Pancreas (tissue), 10 donors: ENCODE results near the gene CARS1. TPM values are rescaled to one million over a fixed set of nuclear protein-coding genes. Genes with fewer than 3 reads are reported as not detected.

Source experiments
- ATAC-seq, 4 donors: fragments of 200-7000 bp; cut with Tn5 transposase; one replicate each; pipeline versions ENCODE4 v1.8.0 to v1.9.1; 2020; ENCODE audit warnings: mild to moderate bottlenecking in 4 of 4, moderate library complexity in 4 of 4
- DNase-seq, 6 donors: peaks; one replicate each; pipeline ENCODE4 v3.0.0-alpha.2; 2020
- FAIRE-seq: peaks from 2 replicates; lab custom pipeline; 2012; peaks lifted over from hg19 to GRCh38; lab: Jason Lieb, UNC
- H3K27ac ChIP-seq, 4 donors: fragments of 200-600 bp; sonication (generic); 1 replicate in 3 of 4; 2 replicates in 1 of 4; pipeline versions ENCODE4 v1.5.0 to v1.8.0; 2020
- H3K27me3 ChIP-seq, 4 donors: fragments of 200-600 bp; one replicate each; pipeline ENCODE4 v1.8.0; 2021
- H3K36me3 ChIP-seq, 3 donors: fragments of 200-600 bp; sonication (generic) in 1 of 3; one replicate each; pipeline versions ENCODE4 v1.5.0 to v1.8.0; 2020 to 2021
- H3K4me1 ChIP-seq, 3 donors: fragments of 200-600 bp; one replicate each; pipeline ENCODE4 v1.8.0; 2021
- H3K4me3 ChIP-seq, 4 donors: fragments of 200-600 bp; sonication (generic) in 2 of 4; one replicate each; pipeline versions ENCODE4 v1.5.0 to v1.8.0; 2020 to 2021
- H3K9me3 ChIP-seq, 4 donors: fragments of 200-600 bp; one replicate each; pipeline ENCODE4 v1.8.0; 2021
- WGBS, 2 donors: extraction: QIAGEN DNeasy Blood & Tissue Kit; methylation state at CpG; one replicate each; pipeline ENCODE4 v1.1.7; 2013; 5-methylcytosine and 5-hydroxymethylcytosine counted together
- intact Hi-C, 3 donors: fragments of 100-400 bp; cut with DNase I; formaldehyde crosslinking; loops; one replicate each; pipeline versions ENCODE4 v1.11.1 to v1.14.2; 2022
- polyA plus RNA-seq, 2 donors: library from polyadenylated mRNA; stranded (reverse); fragments of 200-250 nt; gene quantifications; one replicate each; pipeline ENCODE4 v1.2.3, GENCODE V29; 2013
- total RNA-seq, 6 donors: library from RNA; stranded (reverse); fragmentation: NEBNext Ultra II Directional in 4 of 6; extraction: Animal tissue kit (Norgen Biotek cat#: 25700) in 4 of 6; gene quantifications; one replicate each; pipeline versions ENCODE4 v1.2.1 to v1.2.4, GENCODE V29; 2021 to 2023
- TF ChIP-seq, protein P1 (sequence below), 4 donors: fragments of 200-600 bp; sonication (generic) in 3 of 4; IDR thresholded peaks; one replicate each; pipeline versions ENCODE4 v1.5.0 to v1.8.0; 2021; ENCODE audit warnings: antibody characterized with exemption in 4 of 4
- donor health status: healthy with polysubstance abuse.
- donor health status: DM: no; HTN: no; CAD: no; lungs with moderate emphysema.
- donor health status: DM: no; HTN: no; CAD: no.
- donor health status: control.
- donor health status: control.
- donor health status: Bipolar disorder and iron deficiency.
- donor health status: DM: yes; HTN: yes; CAD: no.
- donor health status: DM: no; HTN: no; CAD: no.
- donor health status: DM: no; HTN: no; CAD: no.
- donor health status: DM: yes; HTN: yes; CAD: no.

The CARS1 gene
- total and polyA plus RNA-seq, 8 donors: 14.8 to 65.0 (median 19.8) TPM

DNA sequence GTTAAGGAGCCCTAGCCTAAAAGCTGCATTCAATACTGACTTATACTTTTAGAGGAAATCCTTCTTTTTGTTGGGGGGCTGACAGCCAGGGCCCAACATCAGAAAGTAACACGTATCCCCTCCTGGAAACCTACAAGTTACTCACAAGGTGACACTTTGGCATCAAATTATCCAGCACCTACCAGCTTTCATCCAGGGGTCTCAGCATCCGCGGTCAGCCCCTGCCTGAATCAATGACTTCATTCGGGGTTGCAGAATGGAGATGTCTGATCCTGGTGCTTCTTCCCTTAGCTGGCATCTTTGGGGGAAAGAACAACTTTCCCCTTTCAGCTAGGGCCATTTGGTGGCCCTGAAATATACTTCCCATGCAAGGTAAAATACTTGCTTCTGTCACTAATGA lies 59.8 kb downstream of the CARS1 start:
- H3K9me3 ChIP-seq: no peaks in the 10 kb centered on the region
- TF ChIP-seq, protein P1, sequence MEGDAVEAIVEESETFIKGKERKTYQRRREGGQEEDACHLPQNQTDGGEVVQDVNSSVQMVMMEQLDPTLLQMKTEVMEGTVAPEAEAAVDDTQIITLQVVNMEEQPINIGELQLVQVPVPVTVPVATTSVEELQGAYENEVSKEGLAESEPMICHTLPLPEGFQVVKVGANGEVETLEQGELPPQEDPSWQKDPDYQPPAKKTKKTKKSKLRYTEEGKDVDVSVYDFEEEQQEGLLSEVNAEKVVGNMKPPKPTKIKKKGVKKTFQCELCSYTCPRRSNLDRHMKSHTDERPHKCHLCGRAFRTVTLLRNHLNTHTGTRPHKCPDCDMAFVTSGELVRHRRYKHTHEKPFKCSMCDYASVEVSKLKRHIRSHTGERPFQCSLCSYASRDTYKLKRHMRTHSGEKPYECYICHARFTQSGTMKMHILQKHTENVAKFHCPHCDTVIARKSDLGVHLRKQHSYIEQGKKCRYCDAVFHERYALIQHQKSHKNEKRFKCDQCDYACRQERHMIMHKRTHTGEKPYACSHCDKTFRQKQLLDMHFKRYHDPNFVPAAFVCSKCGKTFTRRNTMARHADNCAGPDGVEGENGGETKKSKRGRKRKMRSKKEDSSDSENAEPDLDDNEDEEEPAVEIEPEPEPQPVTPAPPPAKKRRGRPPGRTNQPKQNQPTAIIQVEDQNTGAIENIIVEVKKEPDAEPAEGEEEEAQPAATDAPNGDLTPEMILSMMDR (IDR thresholded peaks at IDR 0.05): no peak
- peak in 1 of 6 donors; percentile 21 for DNase-seq
- H3K4me3 ChIP-seq: no peak overlapping the region
- peaks cover 6 to 21% (median 18%) of the 10 kb centered on the region in 3 donors for H3K4me1 ChIP-seq
- FAIRE-seq: no peak
- no peaks in the 10 kb centered on the region for H3K27me3 ChIP-seq
- intact Hi-C loops: no loop called here
- 90 to 91% methylated on average over 4 of the region's 4 CpGs for WGBS, 2 donors
- H3K36me3 ChIP-seq: peaks cover 0 to 14% (median 0%) of the 10 kb centered on the region in 3 donors
- H3K27ac ChIP-seq: peak overlapping the region in 3 of 4 donors; percentile 2 to 55 (median 37)
- ATAC-seq: no peak

DNA sequence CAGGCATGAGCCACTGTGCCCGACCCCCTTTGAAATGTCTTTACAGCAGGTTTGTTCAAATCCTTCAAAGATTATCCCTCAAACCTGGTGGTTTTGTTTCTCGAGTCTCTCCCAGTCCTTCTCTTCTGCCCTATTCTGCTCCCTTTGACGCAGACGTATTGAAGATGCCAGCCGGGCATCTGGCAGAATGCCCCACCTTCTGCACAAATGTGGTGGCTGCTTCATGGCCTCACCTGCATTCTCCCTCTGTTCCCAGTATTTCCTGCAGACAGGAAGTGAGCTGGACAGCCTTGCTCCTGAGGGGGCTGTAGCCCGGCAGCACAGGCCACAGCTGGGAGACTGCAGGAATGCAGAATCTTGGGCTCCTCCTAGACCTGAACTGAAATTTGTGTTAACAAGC lies 60.2 kb downstream of the CARS1 start:
- intact Hi-C loops: no loop called here
- no peak for FAIRE-seq
- peak overlapping the region in 1 of 4 donors; percentile 2 for H3K27ac ChIP-seq

DNA sequence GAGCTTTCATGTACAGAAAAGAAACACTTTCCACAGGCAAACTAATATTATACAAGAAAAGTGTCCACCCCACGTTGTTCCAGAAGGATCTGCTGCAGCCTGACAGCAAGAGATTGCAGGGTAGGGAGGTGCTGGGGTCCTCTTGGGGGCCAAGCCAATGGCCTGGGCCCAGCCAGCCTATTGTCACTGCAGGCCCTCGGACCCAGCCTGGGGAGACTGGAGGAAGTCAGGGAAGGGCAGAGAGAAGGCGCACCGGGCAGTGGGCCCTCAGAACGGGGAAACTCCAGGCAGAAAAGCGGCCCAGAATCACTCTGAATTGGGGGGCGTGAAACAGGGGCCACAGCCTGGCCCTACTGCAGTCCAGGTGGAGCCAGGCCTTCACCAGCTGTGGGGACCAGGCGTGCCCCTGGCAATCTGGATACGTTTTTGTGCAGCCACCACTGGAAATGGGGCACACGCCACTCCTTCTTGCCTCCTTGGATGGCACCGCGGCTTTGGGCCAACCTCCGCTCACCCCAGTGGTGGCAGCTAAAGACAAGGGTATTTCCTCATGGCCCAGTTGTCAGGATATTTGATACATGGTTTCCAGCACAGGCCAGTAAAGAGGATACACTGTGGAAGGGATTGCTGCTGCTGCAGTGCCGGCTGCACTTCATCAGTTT lies 61.2 kb downstream of the CARS1 start:
- 81 to 82% methylated on average over 13 to 14 of the region's 14 CpGs for WGBS, 2 donors
- intact Hi-C loops: no loop called here
- DNase-seq (peak in 1 of 6 donors; percentile 43), FAIRE-seq (no peak), ATAC-seq (no peak)
- Histone ChIP-seq H3K36me3 (peaks cover 0 to under 1% (median 0%) of the 10 kb centered on the region in 3 donors), H3K27me3 (no peaks in the 10 kb centered on the region), H3K4me1 (peaks cover 6 to 14% (median 12%) of the 10 kb centered on the region in 3 donors), H3K4me3 (no peak overlapping the region), H3K27ac (no peak overlapping the region), H3K9me3 (no peaks in the 10 kb centered on the region)
- TF ChIP-seq, protein P1 (IDR thresholded peaks at IDR 0.05): no peak

More for the DNA sequence above, 60.2 kb downstream of the CARS1 start:
- Histone ChIP-seq H3K9me3 (no peaks in the 10 kb centered on the region), H3K27me3 (no peaks in the 10 kb centered on the region), H3K4me3 (no peak overlapping the region), H3K36me3 (peaks cover 0 to 10% (median 0%) of the 10 kb centered on the region in 3 donors), H3K4me1 (peaks cover 6 to 21% (median 18%) of the 10 kb centered on the region in 3 donors)
- ATAC-seq: no peak
- 81 to 92% methylated on average over 6 of the region's 6 CpGs for WGBS, 2 donors
- TF ChIP-seq, protein P1 (IDR thresholded peaks at IDR 0.05): no peak
- peak in 1 of 6 donors; percentile 56 for DNase-seq

DNA sequence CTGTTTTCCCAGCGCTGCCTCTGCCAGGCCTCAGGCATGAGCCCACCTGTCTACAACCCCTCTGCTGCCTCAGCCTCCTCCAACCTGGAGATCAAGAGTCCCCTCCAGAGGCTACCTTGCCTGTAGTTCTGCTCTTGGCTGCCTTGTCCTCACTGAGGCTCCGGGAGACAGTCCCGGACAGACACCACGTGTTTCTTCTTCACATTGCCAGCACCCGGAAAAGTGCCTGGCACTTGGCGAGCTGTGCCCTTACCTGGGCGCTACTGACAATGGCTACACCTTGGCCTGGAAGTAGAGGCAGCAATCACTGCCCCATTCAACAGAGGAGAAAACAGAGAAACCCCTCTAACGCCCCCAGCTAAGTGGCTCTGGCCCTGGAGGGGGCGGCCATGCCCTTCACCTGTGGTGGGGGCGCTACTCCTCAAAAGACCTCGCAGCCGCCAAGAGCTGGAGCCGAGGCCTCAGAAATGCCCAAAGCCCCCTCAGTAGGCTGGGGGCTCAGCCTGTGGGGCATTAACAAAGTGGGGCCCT lies 62.1 kb downstream of the CARS1 start:
- Histone ChIP-seq H3K4me1 (peaks cover 8 to 11% (median 10%) of the 10 kb centered on the region in 3 donors), H3K27ac (no peak overlapping the region), H3K36me3 (no peaks in the 10 kb centered on the region), H3K27me3 (no peaks in the 10 kb centered on the region), H3K4me3 (no peak overlapping the region), H3K9me3 (no peaks in the 10 kb centered on the region)
- TF ChIP-seq, protein P1 (IDR thresholded peaks at IDR 0.05): no peak
- WGBS, 2 donors: 72 to 79% methylated on average over 13 of the region's 13 CpGs
- ATAC-seq (no peak), FAIRE-seq (no peak), DNase-seq (peak in 1 of 6 donors; percentile 43)
- intact Hi-C loops: no loop called here

DNA sequence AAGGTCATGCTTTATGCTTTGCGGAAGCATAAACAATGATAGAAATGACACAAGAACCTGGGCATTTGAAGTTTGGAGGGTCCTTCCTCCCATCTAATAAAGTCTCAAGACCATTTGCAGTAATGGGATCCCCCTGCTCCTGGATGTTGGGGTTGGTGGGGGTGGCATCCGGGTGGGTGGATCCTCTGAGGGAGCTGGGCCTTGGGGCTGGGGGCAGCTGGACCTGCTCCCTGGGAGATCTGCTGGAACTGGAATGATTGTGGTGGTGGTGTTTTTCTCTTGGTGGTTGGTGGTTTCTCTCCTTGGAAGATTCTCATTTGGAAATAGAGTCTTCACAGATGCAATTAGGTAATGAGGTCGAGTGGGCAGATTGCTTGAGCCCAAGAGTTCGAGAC lies 62.9 kb downstream of the CARS1 start:
- ATAC-seq (no peak), FAIRE-seq (no peak), DNase-seq (no peak)
- WGBS, 2 donors: 76 to 86% methylated on average over 4 of the region's 4 CpGs
- H3K4me3 ChIP-seq: no peak overlapping the region
- peaks cover 14 to 19% (median 15%) of the 10 kb centered on the region in 3 donors for H3K4me1 ChIP-seq
- intact Hi-C loops: no loop called here
- TF ChIP-seq, protein P1 (IDR thresholded peaks at IDR 0.05): no peak
- no peaks in the 10 kb centered on the region for H3K36me3 ChIP-seq
- H3K9me3 ChIP-seq: no peaks in the 10 kb centered on the region
- no peak overlapping the region for H3K27ac ChIP-seq
- H3K27me3 ChIP-seq: no peaks in the 10 kb centered on the region
